ENCODE measurements around the gene AKR7A2.

Gene AKR7A2

GRCh38 chr1:19343617-19344350 lies 31.8 kb upstream of the AKR7A2 start:
- no peak for DNase-seq (ENCODE audit: low spot score)

DNA sequence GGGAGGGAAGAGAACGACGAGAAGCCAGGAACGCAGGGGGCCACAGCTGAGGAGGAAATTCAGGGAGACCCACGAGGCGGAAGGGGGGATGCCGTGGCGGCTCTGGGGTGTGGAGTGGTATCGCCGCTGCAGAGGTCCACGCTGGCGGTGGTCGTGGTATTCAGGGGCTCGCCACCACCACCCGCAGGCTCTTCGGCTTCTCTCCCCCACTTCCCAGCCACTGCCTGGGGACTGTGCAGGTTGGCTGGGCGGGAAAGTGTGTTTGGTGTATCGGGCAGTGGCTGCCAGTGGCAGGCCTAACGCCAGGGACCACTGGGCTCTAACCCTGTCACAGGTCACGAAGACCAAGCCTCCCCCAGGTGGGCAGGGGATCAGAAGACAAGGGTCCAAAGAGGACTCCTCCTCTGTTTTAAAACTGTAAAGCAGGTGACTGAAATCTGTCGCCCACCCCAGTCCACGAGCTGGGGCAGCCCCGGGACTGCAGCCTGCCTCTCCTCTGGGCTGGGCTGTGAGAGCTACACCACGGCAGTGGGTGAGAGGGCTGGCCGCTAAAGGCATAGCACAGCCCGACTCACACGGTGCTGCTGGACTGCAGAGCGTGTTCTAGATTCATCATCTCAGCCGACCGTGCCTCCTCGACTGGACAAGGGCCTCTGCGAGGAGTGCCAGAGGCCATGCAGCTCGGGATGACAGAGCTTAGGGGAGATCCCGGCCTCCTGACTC lies 31.1 kb upstream of the AKR7A2 start:
- DNase-seq (ENCODE audit: low spot score): no peak

- DNase-seq (ENCODE audit: low spot score): no peak
These were observed 30.3 kb upstream of the AKR7A2 start for GRCh38 chr1:19342062-19342750.

GRCh38 chr1:19341201-19342061 lies 29.5 kb upstream of the AKR7A2 start:
- DNase-seq (ENCODE audit: low spot score): peak; percentile 62

DNA sequence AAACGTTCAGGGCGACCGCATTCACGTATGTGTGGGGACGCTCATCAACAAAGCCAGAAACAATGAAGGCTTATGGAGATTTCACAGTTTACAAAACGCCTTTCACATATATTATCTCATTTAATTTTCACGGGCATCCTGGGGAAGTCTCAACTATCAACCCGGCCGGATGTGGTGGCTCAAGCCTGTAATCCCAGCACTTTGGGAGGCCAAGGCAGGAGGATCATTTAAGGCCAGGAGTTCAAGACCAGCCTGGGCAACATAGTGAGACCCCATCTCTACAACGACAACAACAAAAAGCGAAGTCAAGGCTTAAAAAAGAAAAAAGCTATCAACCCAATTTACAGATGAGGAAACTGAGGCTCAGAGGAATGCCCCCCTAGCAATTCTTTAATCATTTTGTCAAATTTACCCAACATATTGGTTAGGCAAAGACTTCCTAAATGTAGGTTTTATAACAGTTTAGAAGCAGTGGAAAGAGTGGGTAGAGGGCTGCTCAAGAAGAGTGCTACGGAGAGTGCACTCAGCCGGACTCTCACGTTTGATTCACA lies 28.5 kb upstream of the AKR7A2 start:
- no peak for DNase-seq (ENCODE audit: low spot score)

- DNase-seq (ENCODE audit: low spot score): no peak
These were observed 27.4 kb upstream of the AKR7A2 start for GRCh38 chr1:19339214-19339861.

DNA sequence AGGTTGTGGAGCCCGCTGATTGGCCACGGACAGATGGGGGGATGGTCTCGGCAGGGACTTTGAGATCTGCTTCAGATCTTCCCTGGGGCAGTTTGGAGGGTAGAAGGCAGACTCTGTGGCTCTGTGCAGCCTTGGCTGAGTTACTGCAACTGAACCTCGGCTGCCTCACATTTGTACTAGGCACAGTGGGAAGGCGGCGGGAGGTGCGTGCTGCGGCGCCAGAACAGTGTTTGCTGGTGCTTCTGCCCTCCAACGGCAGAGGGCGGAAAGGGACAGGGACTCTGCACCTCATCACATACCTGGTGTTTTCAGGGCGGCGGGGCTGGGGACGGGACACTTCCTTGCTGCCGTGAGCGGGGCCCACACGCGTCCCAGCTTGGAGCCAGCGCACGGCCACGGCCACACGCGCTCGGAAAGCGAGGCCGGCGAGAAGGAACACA lies 26.4 kb upstream of the AKR7A2 start:
- no peak for DNase-seq (ENCODE audit: low spot score)

- no peak for DNase-seq (ENCODE audit: low spot score)
These were observed 25.3 kb upstream of the AKR7A2 start for GRCh38 chr1:19337289-19337688.

DNA sequence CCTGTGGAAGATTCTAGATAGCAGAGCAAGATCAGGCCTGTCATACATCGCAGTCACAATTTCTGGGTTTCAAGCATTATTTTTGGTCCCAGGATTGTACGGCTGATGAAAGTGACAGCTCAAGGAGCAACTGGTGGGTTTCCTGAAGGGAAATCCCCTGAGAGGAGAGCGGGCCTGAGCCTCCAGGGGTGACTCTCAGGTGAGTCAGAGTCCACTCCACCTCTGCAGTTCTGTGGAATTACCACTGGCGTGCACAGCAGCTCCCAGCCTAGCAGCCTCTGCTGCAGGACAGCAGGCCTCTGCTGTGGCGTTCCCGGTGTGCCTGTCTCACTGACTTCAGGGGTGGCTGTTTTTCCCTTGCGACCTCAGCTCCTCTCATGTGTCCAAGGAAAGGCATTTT lies 24.6 kb upstream of the AKR7A2 start:
- DNase-seq (ENCODE audit: low spot score): no peak

DNA sequence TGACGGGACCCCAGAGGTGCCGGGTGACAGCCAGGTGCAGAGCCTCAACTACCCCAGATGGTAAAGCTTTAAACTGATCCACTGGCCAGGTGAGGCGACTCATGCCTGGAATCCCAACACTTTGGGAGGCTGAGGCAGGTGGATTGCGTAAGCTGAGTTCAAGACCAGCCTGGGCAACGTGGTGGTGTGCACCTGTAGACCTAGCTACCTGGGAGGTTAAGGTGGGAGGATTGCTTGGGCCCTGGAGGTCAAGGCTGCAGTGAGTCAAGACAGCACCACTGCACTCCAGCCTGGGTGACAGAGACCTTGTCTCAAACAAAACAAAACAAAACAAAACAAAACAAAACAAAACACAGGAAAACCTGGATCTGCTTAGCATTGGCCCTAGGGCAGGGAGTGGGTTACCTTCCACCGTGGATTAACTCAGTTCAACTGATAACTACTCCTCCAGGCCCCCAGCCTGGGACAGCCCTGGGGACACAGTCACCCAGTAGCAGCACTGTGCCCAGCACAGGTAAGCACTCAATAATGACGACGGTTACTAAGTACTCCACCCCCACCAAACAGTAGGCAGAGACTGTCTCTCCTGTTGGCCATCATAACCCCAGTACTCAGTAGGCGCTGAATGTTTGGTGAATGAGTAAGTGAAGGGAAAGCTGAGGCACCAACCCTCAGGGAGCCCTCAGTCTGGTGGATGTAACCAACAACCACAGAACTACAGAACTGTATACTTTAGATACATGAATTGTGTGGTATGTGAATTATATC lies 21.8 kb upstream of the AKR7A2 start:
- DNase-seq (ENCODE audit: low spot score): no peak

DNA sequence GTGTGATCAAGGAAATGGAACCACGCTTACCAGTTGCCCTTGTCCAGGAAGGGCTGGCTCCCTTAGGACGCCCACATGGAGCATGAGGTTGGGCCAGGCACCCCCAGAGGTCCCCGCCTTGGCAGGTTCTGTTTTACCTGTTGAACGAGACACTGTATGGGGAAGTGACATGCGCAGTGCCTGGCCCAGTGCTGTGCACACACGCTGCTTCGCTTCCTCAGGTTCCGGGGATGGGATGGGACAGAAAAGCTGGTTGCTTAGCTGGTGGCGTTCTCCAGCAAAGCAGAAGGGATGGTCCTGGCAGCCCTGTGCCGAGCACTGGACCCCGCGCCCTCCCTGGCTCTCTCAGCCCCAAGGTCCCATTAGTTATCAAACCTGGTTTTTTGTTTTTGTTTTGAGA lies 20.9 kb upstream of the AKR7A2 start:
- DNase-seq (ENCODE audit: low spot score): no peak

- DNase-seq (ENCODE audit: low spot score): no peak
These were observed 19.4 kb upstream of the AKR7A2 start for GRCh38 chr1:19331262-19331878.

GRCh38 chr1:19330449-19331135 lies 18.6 kb upstream of the AKR7A2 start:
- no peak for DNase-seq (ENCODE audit: low spot score)

GRCh38 chr1:19329611-19330010 lies 17.7 kb upstream of the AKR7A2 start:
- DNase-seq (ENCODE audit: low spot score): no peak

DNA sequence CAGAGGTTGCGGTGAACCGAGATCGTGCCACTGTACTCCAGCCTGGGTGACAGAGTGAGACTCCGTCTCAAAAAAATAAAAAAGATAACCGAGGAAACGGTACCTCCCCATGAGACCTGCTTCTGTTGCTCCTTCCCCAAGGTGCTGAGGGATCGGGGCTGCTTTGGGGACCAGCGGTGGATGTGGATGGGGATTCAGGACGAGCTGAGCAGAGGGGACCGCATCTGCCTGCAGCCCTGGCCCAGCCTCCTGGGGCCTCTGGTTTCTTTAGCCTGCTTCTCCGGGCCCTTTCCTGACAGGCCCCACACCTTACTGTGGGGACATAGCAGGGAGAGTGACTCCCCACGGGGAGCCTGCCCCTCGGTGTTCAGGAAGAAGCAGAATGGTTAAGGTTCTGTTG lies 17.2 kb upstream of the AKR7A2 start:
- no peak for DNase-seq (ENCODE audit: low spot score)

GRCh38 chr1:19328486-19328885 lies 16.5 kb upstream of the AKR7A2 start:
- DNase-seq (ENCODE audit: low spot score): no peak

GRCh38 chr1:19327736-19328135 lies 15.8 kb upstream of the AKR7A2 start:
- DNase-seq (ENCODE audit: low spot score): no peak

GRCh38 chr1:19327301-19327700 lies 15.4 kb upstream of the AKR7A2 start:
- DNase-seq (ENCODE audit: low spot score): no peak

GRCh38 chr1:19326748-19327065 lies 14.8 kb upstream of the AKR7A2 start:
- DNase-seq (ENCODE audit: low spot score): no peak
